Stomach (tissue), 9 donors: ENCODE results near the gene GOPC. TPM values are rescaled to one million over a fixed set of nuclear protein-coding genes. Genes with fewer than 3 reads are reported as not detected.

Experiments used
- DNase-seq, 2 donors: peaks; one replicate each; pipeline versions ENCODE4 v3.0.0 to v3.0.0-alpha.2; 2013 to 2019
- H3K27ac ChIP-seq, 5 donors: fragments of 200-600 bp in 4 of 5; sonication (generic) in 4 of 5; one replicate each; pipeline ENCODE4 v1.5.1; 2013 to 2019; ENCODE audit warnings: mild to moderate bottlenecking in 1 of 5, moderate library complexity in 1 of 5
- H3K27me3 ChIP-seq, 3 donors: fragments of 200-600 bp; sonication (generic); one replicate each; pipeline ENCODE4 v1.5.1; 2017 to 2019; ENCODE audit warnings: mixed run types in 1 of 3
- H3K36me3 ChIP-seq, 4 donors: fragments of 200-600 bp; sonication (generic); 1 replicate in 3 of 4; 2 replicates in 1 of 4; pipeline ENCODE4 v1.5.1; 2016 to 2019
- H3K4me1 ChIP-seq, 4 donors: fragments of 200-600 bp; sonication (generic); one replicate each; pipeline ENCODE4 v1.5.1; 2016 to 2019
- H3K4me3 ChIP-seq, 4 donors: fragments of 200-600 bp; sonication (generic) in 3 of 4; one replicate each; pipeline ENCODE4 v1.5.1; 2016 to 2019; ENCODE audit warnings: mild to moderate bottlenecking in 1 of 4
- H3K9me3 ChIP-seq, 4 donors: fragments of 200-600 bp; sonication (generic); one replicate each; pipeline ENCODE4 v1.5.1; 2016 to 2019
- CTCF ChIP-seq, 7 experiments: fragments of 450-650 bp in 4 of 7; fragments of 200-600 bp in 3 of 7; sonication (generic) in 3 of 7; IDR thresholded peaks; one replicate each; pipeline ENCODE4 v1.5.1; 2016 to 2019; ENCODE audit warnings: antibody characterized with exemption in 7 of 7, control low read depth in 2 of 7, mild to moderate bottlenecking in 1 of 7
- EP300 ChIP-seq: sonication (generic); formaldehyde crosslinking; IDR thresholded peaks from one replicate; pipeline ENCODE4 v1.6.1; 2017; ENCODE audit warnings: antibody characterized with exemption
- POLR2A ChIP-seq, 4 donors: fragments of 450-650 bp; IDR thresholded peaks; one replicate each; pipeline ENCODE4 v1.6.1; 2016; ENCODE audit warnings: antibody characterized with exemption in 4 of 4, control low read depth in 2 of 4, mild to moderate bottlenecking in 1 of 4, moderate library complexity in 1 of 4
- POLR2AphosphoS5 ChIP-seq, 3 donors: sonication (generic); formaldehyde crosslinking; IDR thresholded peaks; one replicate each; pipeline ENCODE4 v1.6.1; 2016; ENCODE audit warnings: antibody characterized with exemption in 3 of 3
- WGBS, 5 donors: extraction: QIAGEN DNeasy Blood & Tissue Kit in 3 of 5; methylation state at CpG; one replicate each; pipeline versions ENCODE4 v1.1.5 to v1.1.7; 2013 to 2018; 5-methylcytosine and 5-hydroxymethylcytosine counted together
- intact Hi-C: fragments of 100-400 bp; cut with DNase I; formaldehyde crosslinking; loops from one replicate; pipeline ENCODE4 v1.15.1; 2023; ENCODE audit warnings: low total_unique reads
- polyA plus RNA-seq, 3 donors: library from polyadenylated mRNA; stranded (reverse); fragments of 200-250 nt; gene quantifications; one replicate each; pipeline ENCODE4 v1.2.3, GENCODE V29; 2013
- total RNA-seq, 5 donors: library from RNA; depleted of rRNA; stranded (reverse); fragments of >200 nt; gene quantifications; one replicate each; pipeline versions ENCODE4 v1.1.0 to v1.2.3, GENCODE V29; 2014 to 2016
- donor health status: healthy with polysubstance abuse.
- donor health status: Bipolar disorder and iron deficiency.
- donor health status: healthy.

GOPC gene
- total and polyA plus RNA-seq, 8 donors = 4.7 to 49.4 (median 13.8) TPM

DNA sequence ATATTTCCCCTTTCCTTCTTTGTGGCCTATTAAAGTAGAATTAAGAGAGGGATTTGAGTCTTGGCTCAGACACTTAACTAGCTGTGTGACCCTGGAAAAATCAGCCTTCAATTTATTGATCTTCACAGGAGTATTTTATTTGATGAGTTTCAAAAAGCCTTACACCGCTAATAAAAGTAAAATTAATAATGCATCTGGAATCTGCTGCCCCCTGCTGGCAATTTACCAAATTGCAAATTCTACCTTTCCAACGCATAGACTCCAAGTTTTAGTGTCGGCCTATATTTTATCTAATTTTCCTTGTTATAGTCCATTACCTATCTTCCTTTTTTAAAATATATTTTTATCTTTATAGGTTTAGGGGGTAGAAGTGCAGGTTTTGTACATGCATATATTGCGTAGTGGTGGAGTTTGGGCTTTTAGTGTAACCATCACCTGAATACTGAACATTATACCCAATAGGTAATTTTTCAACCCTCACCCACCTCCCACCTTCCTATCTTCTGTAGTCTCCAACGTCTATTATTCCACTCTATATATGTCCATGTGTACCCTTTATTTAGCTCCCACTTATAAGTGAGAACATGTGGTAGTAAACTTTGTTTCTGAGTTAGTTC is 46.3 kb downstream of the GOPC start:
- TF ChIP-seq CTCF (IDR thresholded peaks at IDR 0.05) = peak in 5 of 7 experiments; percentile 49 to 93 (median 81)
- no peak for TF ChIP-seq EP300
- H3K27ac ChIP-seq = no peak overlapping the region
- no peak overlapping the region for H3K4me3 ChIP-seq
- intact Hi-C loops = no loop called here
- no peaks in the 10 kb centered on the region for H3K9me3 ChIP-seq
- WGBS, 5 donors = 16 to 22% (median 17%) methylated on average over 5 of the region's 5 CpGs
- H3K36me3 ChIP-seq = peaks cover 0 to 13% (median 7%) of the 10 kb centered on the region in 4 donors
- peak; percentile 66 to 69 for DNase-seq
- no peaks in the 10 kb centered on the region for H3K27me3 ChIP-seq
- H3K4me1 ChIP-seq = peaks cover 0 to 10% (median 1%) of the 10 kb centered on the region in 4 donors

- Histone ChIP-seq H3K9me3 (no peaks in the 10 kb centered on the region), H3K4me1 (peaks cover 0 to 10% (median 4%) of the 10 kb centered on the region in 4 donors), H3K27ac (no peak overlapping the region), H3K27me3 (no peaks in the 10 kb centered on the region), H3K36me3 (peaks cover 0 to 7% (median 2%) of the 10 kb centered on the region in 4 donors), H3K4me3 (no peak overlapping the region)
- intact Hi-C loops = no loop called here
- 30 to 40% (median 36%) methylated on average over 3 of the region's 3 CpGs for WGBS, 5 donors
- TF ChIP-seq CTCF (IDR thresholded peaks at IDR 0.05) (no peak), POLR2AphosphoS5 (IDR thresholded peaks at IDR 0.05) (no peak), POLR2A (IDR thresholded peaks at IDR 0.05) (no peak), EP300 (no peak)
- DNase-seq = no peak
Observed at GRCh38 chr6:117555262-117555849, 47.0 kb downstream of the GOPC start.

DNA sequence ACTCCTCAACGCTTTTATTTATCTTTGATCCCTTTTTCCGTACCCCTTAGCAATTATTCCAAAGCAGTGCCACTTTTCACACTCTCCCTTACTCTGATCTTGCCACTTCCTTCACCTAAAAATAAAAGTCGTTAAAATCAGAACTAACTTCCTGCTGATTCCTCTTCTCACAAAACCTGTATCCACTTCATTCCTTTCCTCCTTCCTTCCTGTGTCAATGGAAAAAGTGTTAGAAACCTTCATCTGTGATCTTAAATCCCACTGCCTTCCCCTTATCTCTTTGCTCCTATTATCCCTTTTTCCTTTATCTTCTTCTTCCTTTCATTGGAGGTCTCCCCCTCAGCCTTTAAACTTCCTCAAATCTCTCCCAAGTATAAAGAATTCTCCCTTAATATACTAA is 49.2 kb downstream of the GOPC start:
- Histone ChIP-seq H3K4me1 (peaks cover 0 to 30% (median 10%) of the 10 kb centered on the region in 4 donors), H3K27me3 (no peaks in the 10 kb centered on the region), H3K4me3 (no peak overlapping the region), H3K27ac (no peak overlapping the region), H3K36me3 (peaks cover 0 to 3% (median 2%) of the 10 kb centered on the region in 4 donors), H3K9me3 (no peaks in the 10 kb centered on the region)
- intact Hi-C loops = loop anchor here (5.0 kb wide), 1 partner anchor 106 kb away; no protein-coding TSS in a partner anchor
- no peak for DNase-seq
- no peak for TF ChIP-seq POLR2AphosphoS5 (IDR thresholded peaks at IDR 0.05)
- 62 to 70% (median 65%) methylated on average over 3 of the region's 3 CpGs for WGBS, 5 donors

DNA sequence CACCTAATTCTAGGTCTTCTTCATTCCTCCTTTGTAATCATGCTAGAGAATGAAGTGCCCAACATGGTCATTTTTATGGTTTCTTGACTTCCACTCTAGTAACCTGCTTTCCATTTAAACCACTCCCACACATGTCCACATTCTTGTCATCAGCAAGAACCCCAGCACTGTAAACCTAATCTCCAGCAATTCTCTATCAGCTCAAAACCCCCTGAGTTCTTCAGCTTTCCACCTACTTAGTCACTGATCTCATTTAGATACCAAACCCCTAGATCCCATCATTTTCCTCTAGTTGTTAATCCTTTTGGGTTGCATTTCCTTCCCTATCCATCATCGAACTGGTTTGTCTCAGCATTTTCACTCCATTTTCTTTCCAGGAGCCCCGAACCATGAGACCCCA is 49.7 kb downstream of the GOPC start:
- DNase-seq = no peak
- TF ChIP-seq POLR2AphosphoS5 (IDR thresholded peaks at IDR 0.05) (no peak), CTCF (IDR thresholded peaks at IDR 0.05) (no peak), POLR2A (IDR thresholded peaks at IDR 0.05) (no peak), EP300 (no peak)
- Histone ChIP-seq H3K36me3 (peaks cover 0 to 9% (median 7%) of the 10 kb centered on the region in 4 donors), H3K9me3 (no peaks in the 10 kb centered on the region), H3K4me1 (peaks cover 0 to 35% (median 13%) of the 10 kb centered on the region in 4 donors), H3K27me3 (no peaks in the 10 kb centered on the region), H3K27ac (no peak overlapping the region), H3K4me3 (no peak overlapping the region)
- 86 to 92% (median 89%) methylated on average over 2 of the region's 2 CpGs for WGBS, 5 donors
- intact Hi-C loops = loop anchor here (5.0 kb wide), 1 partner anchor 105 kb away; no protein-coding TSS in a partner anchor
